ENCODE data around the gene TEX2. TPM values are rescaled to one million over a fixed set of nuclear protein-coding genes. Genes with fewer than 3 reads are reported as not detected.

The TEX2 gene
- total and polyA plus RNA-seq, 2 of the 13 experiments (the other 11 are each of a cell fraction or from before 2014, with no cell fraction given), result 21.4 to 37.7 TPM

DNA sequence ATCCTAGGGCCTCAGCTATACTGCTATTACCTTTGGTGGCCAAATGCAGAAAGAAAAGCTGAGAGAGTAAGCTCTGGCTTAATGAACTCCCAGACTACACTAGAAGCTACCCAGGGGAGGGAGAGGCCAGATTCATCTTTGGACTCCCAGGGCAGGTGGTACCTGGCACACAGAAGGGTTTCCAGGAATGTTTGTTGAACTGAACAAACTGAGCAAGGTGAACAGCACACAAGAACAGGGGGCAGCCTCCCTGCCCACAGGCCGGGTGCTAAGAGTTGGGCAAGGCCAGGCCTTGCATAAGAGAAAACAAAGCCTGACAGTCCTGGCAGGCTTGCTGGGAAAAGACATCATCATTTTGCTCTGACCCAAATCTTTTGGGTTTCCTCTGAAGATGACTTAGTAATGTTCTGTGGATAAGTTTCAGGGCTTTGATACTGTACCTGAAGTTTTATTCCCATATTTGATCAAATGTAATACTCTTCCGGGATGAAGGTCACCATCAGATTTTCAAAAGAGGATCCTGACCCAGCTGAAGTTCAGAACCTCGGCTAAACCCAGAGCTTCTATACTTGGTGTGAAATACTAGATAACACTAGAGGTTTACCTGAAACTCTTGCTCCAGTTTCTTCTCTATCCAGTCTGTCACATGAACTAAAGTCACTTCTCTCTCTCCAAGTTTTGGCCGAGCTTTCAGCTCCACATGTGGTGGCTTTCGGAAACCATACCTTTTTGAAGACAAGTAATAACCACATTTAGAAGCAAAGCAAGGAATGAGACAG, 112.6 kb downstream of the TEX2 start (continued):
- TF ChIP-seq KLF13 (CRISPR knock-in tag; IDR thresholded peaks at IDR 0.05) (no peak), ZNF337 (CRISPR knock-in tag; IDR thresholded peaks at IDR 0.05; ENCODE audit: borderline replicate concordance, low read depth) (no peak), RBFOX2 (IDR thresholded peaks at IDR 0.05; ENCODE audit: low read depth, low read length) (no peak), ZFP41 (CRISPR knock-in tag; IDR thresholded peaks at IDR 0.05; ENCODE audit: borderline replicate concordance) (no peak), DMTF1 (CRISPR knock-in tag; IDR thresholded peaks at IDR 0.05) (no peak), HMG20A (CRISPR knock-in tag; IDR thresholded peaks at IDR 0.05; ENCODE audit: borderline replicate concordance) (peak; percentile 96), NCOR1 (IDR thresholded peaks at IDR 0.05; ENCODE audit: borderline replicate concordance, low read length) (peak; percentile 95), ZNF331 (CRISPR knock-in tag; IDR thresholded peaks at IDR 0.05) (peak; percentile 99), DDIT3 (CRISPR knock-in tag; IDR thresholded peaks at IDR 0.05) (no peak), ZNF792 (CRISPR knock-in tag; IDR thresholded peaks at IDR 0.05) (peak; percentile 98), HOXA7 (CRISPR knock-in tag; IDR thresholded peaks at IDR 0.05) (no peak), TFDP1 (CRISPR knock-in tag; IDR thresholded peaks at IDR 0.05; ENCODE audit: borderline replicate concordance) (peak; percentile 73; the same call in 1 of the 2 replicates), ATF7-NPFF (CRISPR knock-in tag; IDR thresholded peaks at IDR 0.05; ENCODE audit: low read depth) (peak; percentile 66; the same call in 1 of the 2 replicates), BCL6 (CRISPR knock-in tag; IDR thresholded peaks at IDR 0.05) (peak; percentile 100), PAX8 (CRISPR knock-in tag; IDR thresholded peaks at IDR 0.05; ENCODE audit: borderline replicate concordance) (0 out of 2 replicates have a peak, but pooled peaks have one; percentile 58), ZNF772 (CRISPR knock-in tag; IDR thresholded peaks at IDR 0.05) (peak; percentile 84; the same call in 1 of the 2 replicates), YEATS4 (CRISPR knock-in tag; IDR thresholded peaks at IDR 0.05; ENCODE audit: borderline replicate concordance) (peak; percentile 92), RBM22 (optimal IDR thresholded peaks at IDR 0.05; ENCODE audit: low read length) (peak; percentile 75), ZSCAN20 (CRISPR knock-in tag; IDR thresholded peaks at IDR 0.05; ENCODE audit: borderline replicate concordance) (peak; percentile 84), THRA (CRISPR knock-in tag; IDR thresholded peaks at IDR 0.05; ENCODE audit: borderline replicate concordance) (peak; percentile 97), ZNF7 (CRISPR knock-in tag; IDR thresholded peaks at IDR 0.05) (peak; percentile 67; the same call in 1 of the 2 replicates), RARG (CRISPR knock-in tag; IDR thresholded peaks at IDR 0.05; ENCODE audit: low read depth) (no peak), AGO1 (IDR thresholded peaks at IDR 0.05; ENCODE audit: low read depth, low read length, poor library complexity, severe bottlenecking) (no peak)
- TF ChIP-seq, protein P1, sequence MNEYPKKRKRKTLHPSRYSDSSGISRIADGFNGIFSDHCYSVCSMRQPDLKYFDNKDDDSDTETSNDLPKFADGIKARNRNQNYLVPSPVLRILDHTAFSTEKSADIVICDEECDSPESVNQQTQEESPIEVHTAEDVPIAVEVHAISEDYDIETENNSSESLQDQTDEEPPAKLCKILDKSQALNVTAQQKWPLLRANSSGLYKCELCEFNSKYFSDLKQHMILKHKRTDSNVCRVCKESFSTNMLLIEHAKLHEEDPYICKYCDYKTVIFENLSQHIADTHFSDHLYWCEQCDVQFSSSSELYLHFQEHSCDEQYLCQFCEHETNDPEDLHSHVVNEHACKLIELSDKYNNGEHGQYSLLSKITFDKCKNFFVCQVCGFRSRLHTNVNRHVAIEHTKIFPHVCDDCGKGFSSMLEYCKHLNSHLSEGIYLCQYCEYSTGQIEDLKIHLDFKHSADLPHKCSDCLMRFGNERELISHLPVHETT (CRISPR knock-in tag; conservative IDR thresholded peaks at IDR 0.05), result peak; percentile 69; the same call in 1 of the 2 replicates

All from HepG2 (cell line).